ENCODE results near the gene DHX57.
"Not testable (repeated sequence)": the region's sequence is repeated elsewhere in the genome, so short reads cannot be mapped to it uniquely, and the experiment has no call there.

The DHX57 gene

DNA sequence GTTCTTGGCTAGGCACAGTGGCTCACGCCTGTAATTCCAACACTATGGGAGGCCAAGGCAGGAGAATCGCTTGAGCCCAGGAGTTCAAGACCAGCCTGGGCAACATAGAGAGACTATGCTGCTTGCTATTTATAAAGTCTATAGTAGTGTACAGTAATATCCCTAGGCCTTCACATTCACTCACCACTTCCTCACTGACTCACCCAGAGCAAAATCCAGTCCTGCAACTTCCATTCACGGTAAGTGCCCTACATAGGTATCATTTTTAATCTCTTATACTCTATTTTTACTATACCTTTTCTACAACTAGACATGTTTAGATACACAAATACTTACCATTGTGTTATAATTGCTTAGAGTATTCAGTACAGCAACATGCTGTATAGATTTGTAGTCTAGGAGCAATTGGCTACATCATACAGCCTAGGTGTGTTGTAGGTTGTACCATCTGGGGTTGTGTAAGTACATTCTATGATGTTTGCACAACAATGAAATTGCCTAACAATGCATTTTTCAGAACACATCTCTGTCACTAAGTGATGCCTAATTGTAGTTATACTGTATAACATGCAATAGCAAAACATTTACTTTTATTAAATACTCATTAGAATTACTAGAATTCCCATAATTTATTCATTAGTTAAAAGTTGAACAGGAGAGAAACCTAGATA lies 8.8 kb downstream of the DHX57 start:
- no peak for DNase-seq

DNA sequence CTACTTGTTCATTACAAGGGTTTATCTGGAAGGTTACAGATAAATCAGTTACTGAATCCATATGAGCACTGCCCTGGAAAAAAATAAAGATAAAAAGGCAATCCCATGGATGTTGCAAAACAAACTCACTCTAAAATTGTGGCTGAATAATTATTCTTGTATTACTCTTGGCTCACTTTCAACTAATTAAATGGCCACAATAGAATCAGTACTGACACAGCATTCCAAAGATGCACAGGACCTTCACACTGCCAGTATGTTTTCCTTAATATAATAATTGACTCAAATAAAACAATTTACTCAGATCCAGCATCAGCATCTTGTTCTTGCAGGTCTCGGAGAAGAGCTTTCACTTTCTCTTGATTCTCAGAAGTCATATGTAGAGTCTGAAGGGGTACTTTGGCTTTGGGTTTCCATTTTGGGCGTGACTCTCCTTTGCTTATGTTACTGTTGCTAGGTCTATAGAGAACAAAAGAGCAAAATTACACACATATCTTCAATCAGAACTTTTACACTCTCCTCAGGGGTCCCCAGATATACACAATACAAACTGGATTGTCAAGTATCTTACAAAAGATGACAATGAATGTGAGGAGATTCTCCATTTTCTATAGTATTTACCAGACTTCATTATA lies 12.6 kb downstream of the DHX57 start:
- DNase-seq: no peak

- DNase-seq: no peak
Observed at GRCh38 chr2:38862476-38862875, 13.3 kb downstream of the DHX57 start.

DNA sequence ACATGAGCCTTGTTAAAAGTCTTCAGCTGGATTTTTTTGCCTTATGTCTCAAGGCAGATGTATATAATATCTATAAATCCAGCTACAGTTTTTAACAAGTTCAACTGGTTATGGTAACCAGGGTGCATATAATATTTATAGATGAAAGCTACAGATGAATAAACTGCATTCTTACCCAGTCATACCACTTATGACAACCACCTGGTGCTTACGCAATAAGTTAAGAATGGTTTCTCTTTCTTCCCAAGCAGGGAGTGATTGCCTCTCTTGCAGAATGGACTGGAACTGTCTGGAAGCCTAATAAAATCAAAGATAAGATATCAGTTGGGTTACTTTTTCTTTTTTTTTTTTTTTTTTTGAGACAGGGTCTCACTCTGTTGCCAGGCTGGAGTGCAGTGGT lies 19.6 kb downstream of the DHX57 start:
- no peak for DNase-seq

GRCh38 chr2:38850045-38850444 lies 25.7 kb downstream of the DHX57 start:
- DNase-seq: no peak

- no peak for DNase-seq
Observed at GRCh38 chr2:38836791-38837190, 38.9 kb downstream of the DHX57 start.

- DNase-seq: no peak
Observed at GRCh38 chr2:38835990-38836389, 39.7 kb downstream of the DHX57 start.

DNA sequence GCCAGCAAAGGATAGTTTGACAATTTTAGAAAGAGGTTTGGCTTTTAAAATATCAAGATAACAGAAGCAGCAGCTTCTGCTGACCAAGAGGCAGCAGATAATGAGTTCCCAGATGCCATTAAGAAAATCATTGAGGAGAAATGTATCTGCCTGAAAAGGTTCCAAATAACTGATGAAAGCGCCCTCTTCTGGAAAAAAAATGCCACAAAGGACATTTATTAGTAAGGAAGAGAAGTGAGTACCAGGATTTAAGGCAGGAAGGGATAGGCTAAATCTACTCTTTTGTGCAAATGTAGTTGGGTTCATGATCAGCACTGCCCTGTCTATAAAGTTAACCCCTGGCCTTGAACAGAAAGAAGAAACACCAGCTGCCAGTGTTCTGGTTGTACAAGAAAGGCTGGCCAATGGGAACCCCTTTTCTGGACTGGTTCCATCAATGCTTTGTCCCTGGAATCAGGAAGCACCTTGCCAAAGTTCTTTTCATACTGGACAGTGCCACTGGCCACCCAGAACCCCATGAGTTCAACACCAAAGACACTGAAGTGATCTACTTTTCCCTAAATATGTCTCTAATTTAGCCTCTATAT lies 40.6 kb downstream of the DHX57 start:
- DNase-seq: no peak

GRCh38 chr2:38830526-38831159 lies 45.1 kb downstream of the DHX57 start:
- DNase-seq: no peak

DNA sequence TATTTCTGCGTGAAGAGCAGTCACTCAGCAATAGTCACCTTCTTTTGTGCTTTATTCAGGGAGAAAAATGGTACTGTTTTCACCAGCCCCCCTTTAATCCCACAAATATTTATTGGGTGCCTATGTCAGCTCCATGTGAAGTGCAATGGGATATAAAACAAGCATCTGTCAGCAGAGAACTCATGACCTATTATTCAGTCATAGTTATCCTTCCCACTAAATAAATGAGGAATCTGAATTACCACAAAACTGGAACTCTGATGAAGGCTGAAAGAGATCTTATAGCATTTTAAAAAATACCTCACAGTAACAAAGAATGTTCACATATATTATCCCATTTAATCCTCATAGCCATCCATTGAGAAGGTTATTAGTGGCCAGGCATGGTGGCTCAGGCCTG lies 45.8 kb downstream of the DHX57 start:
- DNase-seq: no peak

DNA sequence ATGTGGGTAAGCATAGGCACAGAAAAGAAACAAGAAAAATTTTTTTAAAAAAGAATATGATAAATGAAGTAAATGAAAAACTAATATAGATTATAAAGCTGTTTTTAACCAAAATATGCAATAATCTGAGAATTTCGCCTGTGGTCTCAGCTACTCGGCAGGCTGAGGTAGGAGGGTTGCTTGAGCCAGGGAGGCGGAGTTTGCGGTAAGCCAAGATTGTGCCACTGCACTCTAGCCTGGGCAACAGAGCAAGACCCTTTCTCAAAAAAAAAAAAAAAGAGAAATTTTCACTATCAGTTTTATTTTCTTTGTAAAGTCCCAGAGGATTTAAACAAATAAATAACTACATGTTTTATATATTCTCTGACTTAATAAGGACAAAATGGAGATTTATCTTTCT lies 47.3 kb downstream of the DHX57 start:
- no peak for DNase-seq

- DNase-seq: not testable (repeated sequence)
Observed at GRCh38 chr2:38827539-38828145, 48.1 kb downstream of the DHX57 start.

- DNase-seq: no peak
Observed at GRCh38 chr2:38825956-38826355, 49.8 kb downstream of the DHX57 start.

DNA sequence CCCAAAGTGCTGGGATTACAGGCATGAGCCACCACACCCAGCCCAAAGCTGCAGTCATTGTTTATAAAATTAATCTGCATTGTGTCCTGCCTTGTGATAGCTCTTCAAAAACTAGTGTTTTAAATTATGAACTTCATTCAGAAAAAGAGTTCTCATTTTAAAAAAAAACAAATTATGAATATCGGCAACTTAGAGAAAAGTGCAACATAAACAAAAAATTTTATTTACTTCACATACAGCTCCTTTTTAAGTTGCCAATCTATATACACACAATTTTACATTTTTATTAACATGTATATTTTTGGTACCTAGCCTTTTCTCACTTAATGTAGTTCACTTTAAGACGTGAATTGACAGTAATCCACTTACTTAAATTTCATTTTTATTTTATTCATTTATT lies 50.8 kb downstream of the DHX57 start:
- no peak for DNase-seq

DNA sequence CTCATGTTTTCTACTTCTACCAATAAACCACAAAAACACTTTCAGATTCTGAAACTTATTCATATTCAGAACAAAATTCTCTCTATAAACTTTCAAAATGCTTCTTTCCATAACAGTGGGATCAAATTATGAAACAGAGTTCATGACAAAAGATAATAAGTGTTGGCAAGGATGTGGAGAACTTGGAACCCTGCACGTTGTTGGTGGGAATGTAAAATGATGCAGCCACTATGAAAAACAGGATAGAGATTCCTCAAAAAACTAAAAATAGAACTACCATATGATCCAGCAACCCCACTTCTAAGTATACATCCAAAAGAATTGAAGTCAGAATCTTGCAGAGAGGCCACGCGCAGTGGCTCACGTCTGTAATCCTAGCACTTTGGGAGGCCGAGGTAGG lies 52.3 kb downstream of the DHX57 start:
- DNase-seq: no peak

GRCh38 chr2:38818565-38818964 lies 57.2 kb downstream of the DHX57 start:
- DNase-seq: no peak

DNA sequence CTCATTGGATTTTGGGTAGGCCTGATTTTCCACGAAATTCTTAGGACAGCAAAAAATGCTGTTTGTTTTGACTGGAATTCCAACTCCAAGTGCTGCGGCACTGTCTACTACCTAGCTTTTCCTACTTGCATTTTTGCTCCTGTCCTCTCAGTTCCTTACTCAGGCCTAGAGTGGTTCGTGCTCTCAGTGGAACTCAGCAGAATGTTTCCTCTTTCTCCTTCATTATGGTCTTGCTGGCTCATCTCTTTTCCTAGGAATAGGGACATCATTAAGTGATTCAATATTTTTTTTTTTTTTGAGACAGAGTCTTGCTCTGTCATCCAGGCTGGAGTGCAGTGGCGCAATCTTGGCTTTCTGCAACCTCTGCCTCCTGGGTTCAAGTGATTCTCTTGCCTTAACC lies 59.8 kb downstream of the DHX57 start:
- no peak for DNase-seq

- no peak for DNase-seq
Observed at GRCh38 chr2:38810488-38810887, 65.2 kb downstream of the DHX57 start.

- no peak for DNase-seq
Observed at GRCh38 chr2:38808677-38809076, 67.1 kb downstream of the DHX57 start.

- DNase-seq: no peak
Observed at GRCh38 chr2:38806733-38807059, 69.0 kb downstream of the DHX57 start.

DNA sequence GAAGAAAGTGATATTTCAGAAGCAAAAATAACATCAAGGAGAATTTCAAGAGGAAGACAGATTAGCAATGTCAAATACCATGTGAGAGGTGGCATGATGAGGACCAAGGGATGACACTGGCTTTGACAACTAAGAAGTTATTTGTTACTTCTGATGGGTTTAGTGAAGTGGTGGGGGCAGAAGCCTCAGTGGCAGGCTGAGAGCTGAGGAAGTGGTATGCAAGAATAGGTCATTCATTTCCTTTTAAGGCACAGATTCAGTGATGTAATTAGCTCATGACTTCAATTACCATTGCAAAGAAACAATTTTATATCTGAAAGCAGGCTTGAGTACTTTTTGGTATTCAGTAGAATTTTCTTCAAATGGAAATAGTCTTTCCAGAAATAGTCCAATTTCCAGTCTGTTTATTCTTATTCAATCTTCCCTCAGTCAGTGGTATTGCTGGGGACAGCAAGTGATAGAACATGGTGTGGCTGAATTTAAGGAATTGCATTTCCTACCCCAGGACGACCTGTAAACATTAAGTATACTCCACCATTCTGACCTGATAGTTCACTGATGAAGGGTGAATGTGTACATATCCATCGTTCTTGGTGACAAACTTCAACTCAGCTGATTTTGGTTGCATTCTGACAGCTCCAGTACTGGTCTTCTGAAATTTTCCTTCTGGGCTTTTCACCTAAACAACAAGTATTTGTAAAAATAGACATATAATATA lies 69.6 kb downstream of the DHX57 start:
- DNase-seq: no peak

DNA sequence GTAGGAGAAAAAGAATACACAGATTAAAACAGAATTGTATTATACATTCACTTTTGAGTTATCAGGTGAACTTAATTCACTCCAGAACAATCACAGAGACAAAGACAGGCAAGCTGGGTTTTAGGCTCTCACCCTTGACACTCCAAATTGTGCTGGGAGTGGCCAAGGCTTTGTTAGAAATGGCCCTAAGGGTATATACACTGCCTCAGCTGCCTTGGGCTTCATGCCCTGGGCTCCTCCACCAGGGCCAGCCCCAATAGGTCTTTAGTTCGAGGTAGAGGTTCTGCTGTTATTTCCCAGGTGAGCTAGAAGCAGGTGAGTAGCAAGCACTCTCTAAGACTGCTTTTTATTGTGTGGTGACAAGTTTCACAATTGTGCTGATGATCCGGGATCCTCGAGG lies 77.8 kb downstream of the DHX57 start:
- DNase-seq: no peak

DNA sequence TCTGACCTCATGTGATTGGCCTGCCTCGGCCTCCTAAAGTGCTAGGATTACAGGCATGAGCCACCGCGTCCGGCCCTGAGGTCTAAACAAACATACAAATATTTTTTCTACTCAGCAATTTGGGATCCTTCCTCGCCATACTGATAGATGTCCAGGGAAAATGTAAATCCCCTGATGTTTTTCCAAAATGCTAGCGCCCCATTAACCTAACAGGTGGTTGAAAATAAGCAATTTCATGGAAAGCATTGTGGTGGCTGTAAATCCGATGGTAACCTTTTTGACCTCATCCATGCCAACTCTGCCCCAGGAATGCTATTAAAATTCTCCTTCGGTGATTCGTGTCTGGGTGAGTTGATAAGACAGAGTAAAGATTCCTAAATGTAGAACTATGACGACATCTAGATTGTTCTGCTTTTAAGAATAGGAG lies 78.5 kb downstream of the DHX57 start:
- no peak for DNase-seq
